Smooth muscle cell of the brain vasculature (primary cell): ENCODE measurements around the gene IQSEC1.

Experiments
- DNase-seq: peaks from one replicate; pipeline ENCODE4 v3.0.0-alpha.2; 2012; ENCODE audit warnings: low read depth, low spot score

The IQSEC1 gene

GRCh38 chr3:13107661-13108060, 34.4 kb upstream of the IQSEC1 start:
- DNase-seq = no peak

GRCh38 chr3:13106308-13107001, 33.2 kb upstream of the IQSEC1 start:
- no peak for DNase-seq

GRCh38 chr3:13105896-13106250, 32.6 kb upstream of the IQSEC1 start:
- no peak for DNase-seq

- no peak for DNase-seq
Measured at GRCh38 chr3:13105181-13105895, 32.1 kb upstream of the IQSEC1 start.

DNA sequence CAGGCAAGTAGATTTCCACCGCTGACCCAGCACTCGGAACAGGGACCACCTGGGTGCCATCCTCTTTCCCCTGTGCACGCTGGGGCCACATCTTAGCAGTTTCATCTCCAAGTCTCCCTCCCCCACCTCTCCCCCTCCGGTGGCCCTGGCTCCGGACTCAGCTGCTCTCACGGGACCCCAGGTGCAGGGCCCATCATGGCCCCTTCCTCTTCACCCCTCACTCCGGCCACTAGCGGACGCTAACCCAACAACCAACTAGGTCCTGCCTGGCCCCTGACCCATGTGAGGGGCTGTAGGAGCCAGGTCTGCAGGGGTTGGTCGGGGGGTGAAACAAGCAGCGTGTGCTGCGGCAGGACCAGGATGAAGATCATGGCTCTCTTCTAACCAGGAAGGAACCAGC, 31.3 kb upstream of the IQSEC1 start:
- DNase-seq = no peak

- no peak for DNase-seq
Measured at GRCh38 chr3:13103416-13104058, 30.3 kb upstream of the IQSEC1 start.

GRCh38 chr3:13102386-13103345, 29.4 kb upstream of the IQSEC1 start:
- no peak for DNase-seq

GRCh38 chr3:13099707-13100106, 26.5 kb upstream of the IQSEC1 start:
- no peak for DNase-seq

DNA sequence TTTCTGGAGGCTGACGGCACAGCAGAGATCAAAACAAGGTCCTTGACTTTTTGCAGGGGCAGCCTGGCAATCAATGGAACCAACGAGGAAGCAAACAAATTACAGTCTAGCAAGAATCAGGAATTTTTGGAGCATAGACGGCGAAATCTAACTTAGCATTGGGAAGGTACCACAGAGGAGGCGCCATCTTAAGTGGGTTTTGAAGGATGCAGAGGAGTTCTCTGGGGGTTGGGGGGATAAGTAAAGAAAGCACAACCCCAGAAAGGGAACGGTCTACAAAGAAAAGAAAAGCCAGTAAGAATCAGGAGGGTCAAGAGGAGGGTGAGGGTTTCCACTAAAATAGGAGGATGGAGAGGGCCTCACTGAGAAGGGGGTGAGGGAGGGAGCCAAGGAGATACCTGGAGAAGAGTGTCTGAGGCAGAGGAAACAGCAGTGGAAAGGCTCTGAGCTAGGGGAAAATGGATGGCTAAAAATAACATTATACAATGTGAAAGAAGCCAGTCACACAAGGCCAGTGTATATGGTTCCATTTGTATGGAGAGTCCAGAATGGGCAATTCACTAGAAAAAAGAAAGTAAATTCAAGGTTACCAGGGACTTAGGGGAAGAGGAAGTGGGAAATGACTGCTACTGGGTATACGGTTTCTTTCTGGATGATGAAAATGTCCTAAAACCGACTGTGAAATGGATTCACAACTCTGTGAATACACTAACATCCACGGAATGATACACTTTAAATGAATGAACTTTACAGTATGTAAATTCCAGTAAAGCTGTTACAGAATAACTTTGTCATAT, 25.2 kb upstream of the IQSEC1 start:
- DNase-seq = no peak

- DNase-seq = no peak
Measured at GRCh38 chr3:13096356-13096755, 23.1 kb upstream of the IQSEC1 start.

GRCh38 chr3:13095408-13095937, 22.2 kb upstream of the IQSEC1 start:
- DNase-seq = no peak

DNA sequence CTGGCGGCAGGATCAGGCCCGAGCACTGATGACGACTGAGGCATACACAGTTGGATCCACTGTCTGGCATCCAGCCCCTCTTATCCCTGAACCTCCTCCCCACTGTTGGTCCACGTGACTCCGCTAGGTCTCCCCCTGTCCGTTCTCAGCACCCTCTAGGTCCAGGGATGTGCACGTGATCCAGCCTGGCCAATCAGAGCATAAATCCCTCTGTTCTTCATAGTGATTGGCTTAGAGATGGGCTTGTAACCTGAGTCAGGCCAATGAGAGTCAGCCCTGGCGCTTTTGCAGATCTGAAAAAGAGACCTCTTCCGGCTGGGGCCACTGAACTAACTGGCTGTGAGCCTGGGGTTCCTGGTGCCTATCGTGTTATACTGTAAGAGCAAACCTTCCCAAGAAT, 20.5 kb upstream of the IQSEC1 start:
- no peak for DNase-seq

DNA sequence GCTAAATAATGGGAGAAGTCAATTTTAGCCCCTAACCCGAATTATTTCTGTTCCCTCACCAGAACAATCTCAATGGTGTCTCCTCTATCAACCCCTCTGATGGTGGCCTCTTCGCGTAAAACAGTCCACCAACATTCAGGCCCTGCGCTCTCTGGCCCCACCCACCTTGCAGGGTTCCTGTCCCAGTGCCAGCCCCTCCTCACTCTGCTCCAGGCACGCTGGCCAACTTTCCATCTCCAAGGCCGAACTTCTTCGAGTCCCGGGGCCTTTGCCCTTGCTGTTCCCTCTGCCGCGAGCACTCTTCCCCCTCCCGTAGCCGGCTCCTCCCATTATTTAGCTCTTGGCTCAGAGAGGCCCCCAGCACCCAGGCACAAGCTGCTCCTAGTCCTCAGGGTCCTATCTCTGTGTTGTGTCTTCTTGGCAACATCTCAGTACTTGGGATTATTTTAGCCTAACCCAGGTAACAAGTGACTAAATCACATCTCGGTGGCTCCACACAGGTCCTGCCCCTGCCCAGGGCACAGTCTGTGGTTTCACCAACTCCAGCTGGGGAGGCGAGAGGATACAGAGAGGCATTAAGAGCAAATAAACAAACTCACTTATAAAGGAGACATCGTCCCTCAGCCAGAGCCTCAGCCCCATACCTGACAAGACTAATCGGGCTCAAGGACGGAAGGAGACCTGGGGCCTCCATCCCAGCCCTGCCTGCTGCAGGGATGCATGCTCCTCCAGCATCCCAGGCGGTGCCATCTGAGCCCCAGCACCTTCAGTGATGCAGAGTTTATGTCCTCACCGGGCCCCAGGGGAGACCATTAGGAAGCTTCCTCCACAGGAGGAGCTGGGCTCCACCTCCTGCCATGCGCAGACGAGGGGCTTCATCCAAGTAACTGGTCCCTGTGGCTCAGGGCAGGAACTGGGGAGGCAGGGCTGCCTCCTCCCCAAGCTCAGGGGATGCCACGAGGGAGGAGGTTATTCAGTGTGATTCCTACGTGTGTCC, 19.7 kb upstream of the IQSEC1 start:
- no peak for DNase-seq

- DNase-seq = peak; percentile 45
Measured at GRCh38 chr3:13091898-13092611, 18.8 kb upstream of the IQSEC1 start.

GRCh38 chr3:13088028-13089006, 15.1 kb upstream of the IQSEC1 start:
- DNase-seq = no peak

GRCh38 chr3:13087320-13087990, 14.2 kb upstream of the IQSEC1 start:
- DNase-seq = no peak

DNA sequence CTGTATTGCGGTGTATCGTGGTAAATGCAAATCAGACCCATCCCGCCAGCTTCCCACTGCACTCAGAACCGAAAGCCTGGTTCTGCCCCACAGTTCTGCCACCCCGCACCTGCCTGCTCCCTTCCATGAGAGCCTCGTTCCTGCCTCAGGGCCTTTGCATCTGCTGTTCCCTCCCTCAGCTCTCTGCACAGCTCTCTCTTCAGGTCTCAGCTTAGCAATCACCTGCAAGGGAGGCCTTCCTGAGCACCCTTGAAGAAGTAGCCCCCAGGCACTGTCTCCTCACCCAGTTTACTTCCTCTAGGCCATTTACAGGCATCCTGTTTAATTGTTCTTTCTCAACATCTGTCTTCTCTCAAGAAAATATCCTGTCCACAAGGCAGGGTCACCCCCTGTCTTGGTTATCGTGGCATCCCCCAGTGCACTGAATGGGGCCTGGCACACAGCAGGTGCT, 13.3 kb upstream of the IQSEC1 start:
- DNase-seq = no peak
